CD4-positive, alpha-beta memory T cell (primary cell): ENCODE measurements around the gene OPN1MW2. TPM values are rescaled to one million over a fixed set of nuclear protein-coding genes. Genes with fewer than 3 reads are reported as not detected.
"Not testable (repeated sequence)": the region's sequence is repeated elsewhere in the genome, so short reads cannot be mapped to it uniquely, and the experiment has no call there.

Source experiments
- CTCF ChIA-PET: fragments of 350-600 bp; sonication (Branson Sonifier 250); formaldehyde crosslinking; loops from one replicate; lab custom pipeline; 2021; ENCODE audit warnings: inconsistent platforms; ENCODE audit not compliant: partially characterized antibody; lab: Charles Lee
- POLR2A ChIA-PET: fragments of 350-600 bp; sonication (Branson Sonifier 250); formaldehyde crosslinking; loops from one replicate; lab custom pipeline; 2021; ENCODE audit not compliant: partially characterized antibody; lab: Charles Lee
- DNase-seq, 5 donors: peaks; one replicate each; pipeline versions ENCODE4 v3.0.0 to v3.0.0-alpha.2; 2020 to 2022; ENCODE audit warnings: mixed read lengths in 1 of 5
- H3K27ac ChIP-seq: one replicate; pipeline ENCODE4 v1.7.0; 2013; ENCODE audit warnings: low read depth, low read length
- H3K27me3 ChIP-seq: 2 replicates; pipeline ENCODE4 v1.7.0; 2013; ENCODE audit warnings: mild to moderate bottlenecking, low read length, moderate library complexity; ENCODE audit not compliant: insufficient read depth
- H3K36me3 ChIP-seq: 2 replicates; pipeline ENCODE4 v1.7.0; 2013; ENCODE audit warnings: mild to moderate bottlenecking, low read length, moderate library complexity; ENCODE audit not compliant: insufficient read depth
- H3K4me1 ChIP-seq: 2 replicates; pipeline ENCODE4 v1.7.0; 2013; ENCODE audit warnings: mild to moderate bottlenecking, low read length, moderate library complexity; ENCODE audit not compliant: insufficient read depth
- H3K4me3 ChIP-seq, 2 donors: one replicate each; pipeline ENCODE4 v1.7.0; 2013; ENCODE audit warnings: low read length in 2 of 2, mild to moderate bottlenecking in 1 of 2
- H3K9me3 ChIP-seq, 2 donors: one replicate each; pipeline ENCODE4 v1.7.0; 2013; ENCODE audit warnings: low read length in 2 of 2, control low read depth in 1 of 2; ENCODE audit not compliant: control insufficient read depth in 1 of 2
- H3K27ac Mint-ChIP-seq, 7 donors: one replicate each; pipeline ENCODE4 v1.8.0; 2020 to 2021; ENCODE audit warnings: mixed read lengths in 7 of 7, mild to moderate bottlenecking in 6 of 7, inconsistent platforms in 3 of 7, moderate library complexity in 3 of 7
- H3K27me3 Mint-ChIP-seq, 2 donors: one replicate each; pipeline ENCODE4 v1.8.0; 2020 to 2021; ENCODE audit warnings: mixed read lengths in 2 of 2
- H3K36me3 Mint-ChIP-seq, 2 donors: one replicate each; pipeline ENCODE4 v1.8.0; 2020 to 2021; ENCODE audit warnings: mixed read lengths in 2 of 2, inconsistent platforms in 1 of 2, mild to moderate bottlenecking in 1 of 2
- H3K4me1 Mint-ChIP-seq, 4 donors: one replicate each; pipeline ENCODE4 v1.8.0; 2020 to 2021; ENCODE audit warnings: mixed read lengths in 4 of 4, mild to moderate bottlenecking in 1 of 4
- H3K4me3 Mint-ChIP-seq, 8 donors: one replicate each; pipeline ENCODE4 v1.8.0; 2020 to 2021; ENCODE audit warnings: mixed read lengths in 8 of 8, mild to moderate bottlenecking in 7 of 8, moderate library complexity in 6 of 8, inconsistent platforms in 3 of 8
- H3K9me3 Mint-ChIP-seq, 8 donors: one replicate each; pipeline ENCODE4 v1.8.0; 2020 to 2021; ENCODE audit warnings: mixed read lengths in 8 of 8, mild to moderate bottlenecking in 5 of 8, inconsistent platforms in 3 of 8, moderate library complexity in 1 of 8
- intact Hi-C: fragments of 100-400 bp; cut with micrococcal nuclease; formaldehyde crosslinking; loops from one replicate; pipeline ENCODE4 v1.15.1; 2023
- polyA plus RNA-seq, 2 donors: library from polyadenylated mRNA; unstranded; fragments of 300-500 nt; fragmentation: Illumina TruSeq; gene quantifications; one replicate each; pipeline ENCODE4 v1.2.3, GENCODE V29; 2021
- total RNA-seq, 2 experiments: library from RNA; stranded (reverse); gene quantifications; one replicate each; pipeline ENCODE4 v1.2.3, GENCODE V29; 2021

The OPN1MW2 gene
- total and polyA plus RNA-seq, 4 experiments from 2014 or later = not detected

DNA sequence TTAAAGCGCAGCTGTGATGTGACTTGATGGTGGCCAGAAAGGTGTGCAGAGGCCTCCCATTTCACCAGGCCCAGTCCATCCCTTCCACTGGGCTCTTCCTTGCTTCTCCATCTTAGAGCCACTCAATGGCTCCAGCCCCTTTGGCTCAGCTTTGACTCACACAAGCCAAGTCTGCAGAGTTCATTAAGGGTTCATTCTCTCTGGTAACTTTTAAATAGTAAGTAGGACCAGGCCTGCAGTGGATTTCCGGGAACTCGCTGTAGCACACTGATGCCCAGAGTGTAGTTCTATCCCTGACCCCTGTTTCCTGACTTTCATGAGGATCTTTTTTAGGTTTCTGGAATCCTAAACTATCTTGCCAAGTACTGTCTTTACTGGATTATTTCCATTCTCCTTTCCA, 49.7 kb downstream of the OPN1MW2 start:
- H3K4me3 ChIP-seq, H3K27me3 Mint-ChIP-seq, H3K36me3 Mint-ChIP-seq, DNase-seq, H3K27ac ChIP-seq, H3K4me1 ChIP-seq, H3K4me1 Mint-ChIP-seq, H3K9me3 Mint-ChIP-seq, H3K36me3 ChIP-seq, H3K9me3 ChIP-seq, POLR2A ChIA-PET, H3K27me3 ChIP-seq, H3K27ac Mint-ChIP-seq, H3K4me3 Mint-ChIP-seq, CTCF ChIA-PET, intact Hi-C loops: not testable (repeated sequence)

Other genes with a start within 250 kb of the OPN1MW2 start
- gene HCFC1, start 247.9 kb upstream of the OPN1MW2 start, total RNA-seq = 10 to 100 TPM; 52.6 to 53.4 TPM
- gene HCFC1, start 247.9 kb upstream of the OPN1MW2 start, polyA plus RNA-seq = 10 to 100 TPM in 1 of 2 donors, 1 to 10 TPM in 1; 1.6 to 14.9 TPM
- gene TMEM187, start 247.0 kb upstream of the OPN1MW2 start, total RNA-seq = 10 to 100 TPM; 12.8 to 14.9 TPM
- gene TMEM187, start 247.0 kb upstream of the OPN1MW2 start, polyA plus RNA-seq = 10 to 100 TPM; 10.4 to 23.8 TPM
- gene IRAK1, start 199.9 kb upstream of the OPN1MW2 start, total RNA-seq = 10 to 100 TPM; 66.9 to 74.5 TPM
- 10 to 100 TPM; 38.1 to 64.5 TPM for gene IRAK1, start 199.9 kb upstream of the OPN1MW2 start, polyA plus RNA-seq
- gene MECP2, start 122.0 kb upstream of the OPN1MW2 start, total RNA-seq = 100 to 1,000 TPM; 103 to 108 TPM
- 10 to 100 TPM in 1 of 2 donors, 1 to 10 TPM in 1; 9.5 to 26.5 TPM for gene MECP2, start 122.0 kb upstream of the OPN1MW2 start, polyA plus RNA-seq
- not detected for gene OPN1LW, start 75.5 kb upstream of the OPN1MW2 start, total RNA-seq
- not detected for gene OPN1LW, start 75.5 kb upstream of the OPN1MW2 start, polyA plus RNA-seq
- gene OPN1MW, start 37.2 kb upstream of the OPN1MW2 start, total RNA-seq = not detected
- not detected for gene OPN1MW, start 37.2 kb upstream of the OPN1MW2 start, polyA plus RNA-seq
- gene OPN1MW3, start 37.8 kb downstream of the OPN1MW2 start, total RNA-seq = not detected
- gene OPN1MW3, start 37.8 kb downstream of the OPN1MW2 start, polyA plus RNA-seq = not detected
- not detected for gene TEX28, start 75.4 kb downstream of the OPN1MW2 start, total RNA-seq
- not detected for gene TEX28, start 75.4 kb downstream of the OPN1MW2 start, polyA plus RNA-seq
- gene TKTL1, start 76.0 kb downstream of the OPN1MW2 start, total RNA-seq = 1 to 10 TPM in 1 of 2 experiments, under 1 TPM in 1; 0.32 to 1.9 TPM
- gene TKTL1, start 76.0 kb downstream of the OPN1MW2 start, polyA plus RNA-seq = 10 to 100 TPM; 19.3 to 44.1 TPM
- gene FLNA, start 154.9 kb downstream of the OPN1MW2 start, total RNA-seq = 100 to 1,000 TPM; 839 to 871 TPM
- 100 to 1,000 TPM in 1 of 2 donors, 10 to 100 TPM in 1; 87.4 to 683 TPM for gene FLNA, start 154.9 kb downstream of the OPN1MW2 start, polyA plus RNA-seq
- gene EMD, start 159.5 kb downstream of the OPN1MW2 start, total RNA-seq = 10 to 100 TPM; 84.3 to 88.7 TPM
- 10 to 100 TPM; 30.3 to 38.2 TPM for gene EMD, start 159.5 kb downstream of the OPN1MW2 start, polyA plus RNA-seq
- gene RPL10, start 178.6 kb downstream of the OPN1MW2 start, total RNA-seq = 1,000 to 10,000 TPM; 5,157 to 5,386 TPM
- 1,000 to 10,000 TPM; 4,018 to 5,740 TPM for gene RPL10, start 178.6 kb downstream of the OPN1MW2 start, polyA plus RNA-seq
- gene DNASE1L1, start 189.5 kb downstream of the OPN1MW2 start, total RNA-seq = 10 to 100 TPM; 25.3 to 26.3 TPM
- gene DNASE1L1, start 189.5 kb downstream of the OPN1MW2 start, polyA plus RNA-seq = 10 to 100 TPM; 14.0 to 16.2 TPM
- 100 to 1,000 TPM; 139 to 141 TPM for gene TAFAZZIN, start 191.8 kb downstream of the OPN1MW2 start, total RNA-seq
- 10 to 100 TPM; 47.3 to 48.2 TPM for gene TAFAZZIN, start 191.8 kb downstream of the OPN1MW2 start, polyA plus RNA-seq
- 10 to 100 TPM; 60.4 to 62.6 TPM for gene ATP6AP1, start 208.9 kb downstream of the OPN1MW2 start, total RNA-seq
- 100 to 1,000 TPM; 114 to 149 TPM for gene ATP6AP1, start 208.9 kb downstream of the OPN1MW2 start, polyA plus RNA-seq
- gene GDI1, start 217.4 kb downstream of the OPN1MW2 start, total RNA-seq = 100 to 1,000 TPM; 212 to 220 TPM
- 10 to 100 TPM; 48.2 to 63.9 TPM for gene GDI1, start 217.4 kb downstream of the OPN1MW2 start, polyA plus RNA-seq
- 10 to 100 TPM; 65.2 to 70.3 TPM for gene FAM50A, start 224.4 kb downstream of the OPN1MW2 start, total RNA-seq
- 10 to 100 TPM; 35.6 to 68.1 TPM for gene FAM50A, start 224.4 kb downstream of the OPN1MW2 start, polyA plus RNA-seq
- gene PLXNA3, start 238.5 kb downstream of the OPN1MW2 start, total RNA-seq = 10 to 100 TPM; 78.8 to 90.3 TPM
- 1 to 10 TPM in 1 of 2 donors, under 1 TPM in 1; 0.29 to 1.2 TPM for gene PLXNA3, start 238.5 kb downstream of the OPN1MW2 start, polyA plus RNA-seq